ENCODE measurements around the gene TTLL9.

Gene TTLL9

DNA sequence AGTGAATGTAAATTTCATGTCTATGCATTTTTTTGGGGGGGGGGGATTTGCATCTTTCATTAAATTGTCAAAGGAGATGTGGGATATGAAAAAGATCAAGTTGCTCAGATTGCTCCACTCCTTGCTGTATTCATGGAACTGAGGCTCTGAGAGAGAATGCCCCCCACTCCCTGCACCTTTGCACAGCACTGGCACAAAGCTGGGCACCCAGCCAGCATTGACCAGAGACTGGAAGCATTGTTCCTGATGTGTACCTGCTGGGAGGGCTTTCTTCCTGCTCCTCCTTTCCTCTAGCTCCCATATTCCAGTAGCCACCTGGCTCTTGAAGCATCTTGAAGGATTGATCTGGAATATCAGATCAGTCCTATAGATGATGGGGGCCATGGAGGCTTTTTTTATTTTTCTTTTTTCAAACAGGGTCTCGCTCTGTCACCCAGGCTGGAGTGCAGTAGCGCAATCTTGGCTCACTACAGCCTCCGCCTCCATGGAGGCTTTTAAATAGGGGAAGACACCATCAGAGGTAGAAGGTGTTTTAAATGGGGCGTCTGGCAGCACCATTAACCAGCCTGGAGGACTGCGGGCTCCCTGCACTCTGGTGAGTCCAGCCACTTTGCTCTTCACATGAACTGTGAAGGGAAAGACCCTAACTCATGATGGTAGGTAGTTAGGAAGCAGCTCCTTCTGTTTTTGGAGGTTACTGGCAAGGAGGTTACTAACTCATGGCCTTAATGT, 11.0 kb upstream of the TTLL9 start:
- DNase-seq, result no peak

- no peak for DNase-seq
Observed at GRCh38 chr20:31859998-31860380, 10.4 kb upstream of the TTLL9 start.

- DNase-seq, result no peak
Observed at GRCh38 chr20:31860390-31861134, 9.9 kb upstream of the TTLL9 start.

- no peak for DNase-seq
Observed at GRCh38 chr20:31861135-31861384, 9.4 kb upstream of the TTLL9 start.

DNA sequence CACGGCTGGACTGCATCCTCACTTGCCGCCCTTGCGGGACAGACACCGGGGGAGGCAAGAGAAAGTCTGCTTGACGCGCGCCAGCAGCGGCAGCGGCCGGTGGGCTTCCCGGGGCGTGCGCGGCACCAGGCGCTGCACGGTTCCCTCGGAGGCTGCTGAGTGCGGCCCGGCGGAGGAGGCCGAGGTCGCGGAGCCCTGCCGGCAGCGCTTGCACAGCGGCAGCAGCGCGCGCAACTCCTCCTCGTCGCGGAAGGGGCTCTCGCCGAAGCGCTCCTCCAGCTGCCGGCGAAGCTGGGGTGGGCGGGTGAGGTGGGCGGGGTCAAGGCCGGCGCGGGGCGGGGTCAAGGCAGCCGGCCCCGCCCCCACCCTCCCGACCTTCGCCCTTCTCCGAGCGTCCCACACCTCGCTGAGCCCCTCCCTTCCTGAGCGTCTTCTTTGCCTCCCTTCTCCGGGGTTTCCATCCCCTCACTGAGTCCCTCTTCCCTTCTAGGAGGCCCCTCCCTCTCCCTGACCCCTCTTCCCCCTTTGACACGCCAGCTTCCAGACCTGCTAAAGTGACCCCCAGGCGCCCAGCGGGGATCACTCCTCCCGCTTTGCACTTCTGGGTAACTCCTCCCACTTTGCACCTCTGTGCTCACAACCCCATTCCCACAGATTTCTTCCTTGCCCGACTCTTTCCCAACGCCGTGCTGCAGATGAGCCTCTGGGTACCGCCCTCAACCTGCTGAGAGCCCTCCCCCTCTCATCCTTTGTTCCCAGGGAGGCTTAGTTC, 8.9 kb upstream of the TTLL9 start:
- DNase-seq, result peak; percentile 76

GRCh38 chr20:31862157-31862470, 8.3 kb upstream of the TTLL9 start:
- no peak for DNase-seq

- no peak for DNase-seq
Observed at GRCh38 chr20:31862506-31862905, 7.9 kb upstream of the TTLL9 start.

GRCh38 chr20:31863296-31864085, 6.9 kb upstream of the TTLL9 start:
- no peak for DNase-seq

DNA sequence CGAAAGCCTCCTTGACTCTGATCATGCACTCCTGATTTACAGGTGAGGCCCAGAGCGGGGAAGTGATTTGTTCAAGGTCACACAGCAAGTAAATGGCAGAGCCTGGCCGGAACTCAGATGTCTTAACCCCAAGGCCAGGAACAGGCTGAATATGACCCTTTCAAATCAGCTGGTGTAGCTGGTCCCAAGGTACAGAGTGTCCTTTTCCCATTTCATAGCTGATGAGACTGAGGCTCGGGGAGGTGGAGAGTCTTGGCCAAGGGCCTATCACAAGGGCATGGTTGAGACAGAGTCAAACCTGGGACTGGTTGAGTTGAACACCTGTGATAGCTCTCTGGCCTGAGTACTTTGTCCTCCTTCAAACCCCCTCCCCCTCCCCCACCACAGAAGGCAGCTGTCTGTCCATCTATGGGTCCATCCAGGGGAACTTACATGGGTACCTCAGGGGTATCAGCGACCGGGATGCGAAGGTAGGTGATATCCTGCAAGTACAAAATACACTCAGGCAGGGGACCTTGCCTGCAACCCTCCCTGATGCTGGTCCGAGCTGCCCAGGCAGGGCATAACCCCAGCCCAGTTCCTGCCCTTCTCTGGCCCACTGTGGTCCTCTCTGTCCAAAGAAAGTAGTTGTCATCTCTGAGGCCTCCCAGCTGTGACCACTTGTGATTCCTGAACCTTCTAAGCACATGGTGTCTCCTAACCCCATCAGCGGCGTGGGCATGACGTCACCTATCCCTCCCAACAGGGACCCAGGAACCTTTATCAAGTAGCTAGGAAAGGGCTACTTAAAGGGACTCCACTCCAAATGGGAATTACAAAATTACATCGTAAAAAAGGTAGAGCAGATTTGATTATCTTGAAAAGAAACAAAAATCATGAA, 5.7 kb upstream of the TTLL9 start:
- no peak for DNase-seq

DNA sequence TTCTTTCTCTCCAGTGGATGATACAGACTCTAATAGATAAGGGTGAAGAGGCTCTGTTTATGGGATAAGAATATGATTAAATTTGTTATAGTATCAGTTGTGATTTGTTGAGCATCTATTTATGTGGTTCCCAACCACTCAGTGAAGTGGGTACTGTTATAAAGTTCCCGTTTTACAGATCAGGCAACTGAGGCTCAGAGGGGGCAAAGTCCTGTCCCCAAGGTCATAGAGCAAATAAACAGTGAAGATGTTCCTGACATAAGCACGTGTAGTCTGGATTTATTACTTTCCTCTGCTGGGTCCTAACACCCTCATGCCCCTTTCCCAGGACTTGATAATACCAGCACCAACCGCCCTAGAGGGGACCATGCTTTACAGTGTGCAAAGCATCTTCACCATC, 4.2 kb upstream of the TTLL9 start:
- DNase-seq, result no peak

GRCh38 chr20:31868853-31869672, 1.4 kb upstream of the TTLL9 start:
- no peak for DNase-seq

- DNase-seq, result no peak
Observed at GRCh38 chr20:31869673-31869941, 827 bp upstream of the TTLL9 start.

DNA sequence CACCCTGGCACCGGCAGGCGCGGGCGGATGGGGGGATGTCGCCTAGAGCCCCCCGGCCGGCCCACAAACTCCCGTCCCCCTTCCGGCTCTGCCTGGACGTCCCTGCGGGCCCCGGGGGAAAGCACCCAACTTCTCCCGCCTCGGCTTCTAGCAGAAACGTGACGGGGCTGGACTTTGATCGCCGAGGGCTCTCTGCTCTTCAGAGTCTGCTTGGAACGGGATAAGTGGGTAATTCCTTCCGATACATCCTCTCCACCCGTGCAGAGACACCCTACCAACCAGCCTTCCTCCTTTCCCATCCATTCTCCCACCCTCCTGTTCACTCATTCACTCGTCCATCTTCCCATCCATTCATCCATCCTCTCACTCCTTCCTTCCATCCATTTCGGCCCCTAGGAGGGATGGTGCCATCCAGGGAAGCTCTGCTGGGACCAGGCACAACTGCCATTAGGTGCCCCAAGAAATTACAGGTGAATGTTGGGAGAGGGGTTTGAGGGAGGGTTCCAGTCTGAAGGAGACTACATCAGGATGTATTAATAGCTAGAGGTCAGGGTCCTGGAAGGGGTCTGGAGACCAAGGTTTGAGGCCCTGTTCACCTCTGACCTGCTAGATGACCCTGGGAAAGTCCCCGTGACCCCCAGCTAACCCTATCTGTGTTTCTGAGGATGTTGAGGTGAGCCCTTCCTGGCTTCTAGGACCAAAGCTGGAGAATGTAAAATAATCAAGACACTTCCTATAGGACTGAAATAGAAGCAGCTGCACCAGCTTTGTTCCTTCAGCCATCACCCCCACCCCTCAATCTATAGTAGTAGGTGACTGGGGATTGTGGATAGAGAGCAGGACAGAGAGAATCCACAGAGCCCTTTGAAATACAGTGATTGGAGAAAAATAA, 538 bp downstream of the TTLL9 start:
- DNase-seq, result no peak

GRCh38 chr20:31871618-31871954, 1.2 kb downstream of the TTLL9 start:
- no peak for DNase-seq

DNA sequence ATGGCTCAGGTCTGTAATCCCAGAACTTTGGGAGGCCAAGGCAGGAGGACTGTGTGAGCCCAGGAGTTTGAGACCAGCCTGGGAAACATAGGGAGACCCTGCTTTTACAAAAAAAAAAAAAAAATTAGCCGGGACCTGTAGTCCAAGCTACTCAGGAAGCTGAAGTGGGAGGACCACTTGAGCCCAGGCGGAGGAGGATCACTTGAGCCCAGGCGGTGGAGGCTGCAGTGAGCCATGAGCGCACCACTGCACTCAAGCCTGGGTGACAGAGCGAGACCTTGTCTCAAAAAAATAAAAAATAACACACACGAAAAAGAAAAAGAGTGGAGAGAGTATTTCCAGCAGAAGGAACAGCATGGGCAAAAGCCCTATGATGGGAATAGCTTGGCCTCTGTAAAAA, 2.0 kb downstream of the TTLL9 start:
- no peak for DNase-seq

- no peak for DNase-seq
Observed at GRCh38 chr20:31875671-31876070, 5.2 kb downstream of the TTLL9 start.

DNA sequence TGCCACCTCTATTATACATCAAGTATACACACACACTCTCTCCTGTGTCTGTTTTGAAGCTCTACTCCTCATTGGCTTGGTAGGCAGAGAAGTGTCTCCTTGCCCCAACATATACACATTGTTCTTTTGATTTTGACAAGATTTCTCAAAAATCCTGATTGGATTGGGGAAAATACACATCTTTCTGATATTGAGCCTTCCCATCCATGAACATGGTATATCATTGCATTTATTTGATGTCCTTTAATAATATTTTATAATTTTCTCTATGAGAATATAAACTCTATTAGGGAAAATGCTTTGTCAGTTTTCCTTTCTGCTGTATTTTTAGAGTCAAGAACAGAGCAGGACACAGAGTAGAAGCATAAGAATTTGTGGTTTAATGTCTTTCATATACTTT, 7.2 kb downstream of the TTLL9 start:
- DNase-seq, result no peak

GRCh38 chr20:31879143-31879987, 8.9 kb downstream of the TTLL9 start:
- peak; percentile 91 for DNase-seq

GRCh38 chr20:31881945-31882344, 11.5 kb downstream of the TTLL9 start:
- no peak for DNase-seq

DNA sequence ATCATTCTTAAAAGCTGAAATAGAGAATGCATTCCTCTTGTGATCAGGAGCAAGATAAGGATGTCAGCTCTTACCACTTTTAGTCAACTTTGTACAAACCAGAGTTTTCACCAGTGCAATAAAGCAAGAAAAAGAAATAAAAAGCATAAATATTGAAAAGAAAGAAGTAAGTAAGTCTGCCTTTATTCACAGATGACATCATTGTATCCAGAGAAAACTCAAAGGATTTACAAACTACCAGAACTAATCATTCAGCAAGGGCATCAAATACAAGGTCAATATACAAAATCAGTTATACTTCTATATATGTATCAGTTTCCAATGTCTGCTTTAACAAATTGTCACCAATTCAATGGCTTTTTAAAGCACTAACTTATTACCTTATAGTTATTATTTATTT, 13.4 kb downstream of the TTLL9 start:
- DNase-seq, result no peak
